Adipose tissue (tissue), 3 donors: ENCODE data around the gene FOXE1. TPM values are rescaled to one million over a fixed set of nuclear protein-coding genes. Genes with fewer than 3 reads are reported as not detected.

ENCODE experiments used
- H3K27ac ChIP-seq: one replicate; pipeline ENCODE4 v1.5.1; 2013; ENCODE audit warnings: low read depth, low read length
- WGBS, 3 donors: extraction: QIAGEN DNeasy Blood & Tissue Kit; methylation state at CpG; one replicate each; pipeline ENCODE4 v1.1.7; 2013; 5-methylcytosine and 5-hydroxymethylcytosine counted together
- polyA plus RNA-seq, 3 donors: library from polyadenylated mRNA; stranded (reverse); fragments of 200-250 nt; gene quantifications; one replicate each; pipeline ENCODE4 v1.2.3, GENCODE V29; 2013
- donor health status: healthy with polysubstance abuse.
- donor health status: Bipolar disorder and iron deficiency.
- donor health status: healthy.

Gene FOXE1
- polyA plus RNA-seq, 3 donors: 0.02 to 0.03 TPM; not detected in 1

DNA sequence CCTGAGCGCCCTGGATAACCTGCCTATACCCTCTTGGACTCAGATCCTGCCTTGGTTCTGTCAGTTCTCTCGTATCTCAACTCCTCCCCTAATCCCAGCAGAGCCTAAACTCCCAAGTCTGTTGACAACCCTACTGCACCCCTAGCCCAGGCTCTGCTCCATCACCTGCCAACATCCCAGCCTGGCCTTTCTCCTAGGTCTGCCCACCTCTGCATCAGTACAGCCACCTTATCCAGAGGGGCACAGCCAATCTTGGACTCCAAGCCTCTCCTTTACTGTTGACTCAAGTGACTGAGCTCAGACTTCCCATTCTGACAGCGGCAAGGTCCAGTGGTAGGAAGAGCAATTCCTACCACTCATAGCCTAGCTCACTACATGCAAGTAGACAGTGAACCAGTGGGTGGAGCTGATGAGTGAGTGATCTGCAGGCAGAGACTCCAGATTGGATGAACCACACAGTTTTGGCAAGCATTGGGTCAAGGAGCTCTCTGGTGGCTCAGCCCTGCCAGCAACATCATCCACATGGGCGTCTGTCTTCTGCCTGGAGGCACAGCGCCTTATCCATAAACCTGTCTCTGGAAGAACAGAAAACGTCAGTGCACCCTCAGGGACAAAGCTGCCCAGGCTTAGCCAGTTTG lies 42.8 kb downstream of the FOXE1 start:
- WGBS, 3 donors: 78 to 84% (median 78%) methylated on average over 6 of the region's 6 CpGs
- no peak overlapping the region for H3K27ac ChIP-seq

GRCh38 chr9:97900103-97900737 lies 47.2 kb downstream of the FOXE1 start:
- no peak overlapping the region for H3K27ac ChIP-seq
- WGBS, 3 donors: 78 to 79% (median 78%) methylated on average over 9 of the region's 9 CpGs

- H3K27ac ChIP-seq: no peak overlapping the region
- WGBS, 3 donors: 41 to 49% (median 43%) methylated on average over 5 of the region's 5 CpGs
Measured at GRCh38 chr9:97900738-97901565, 47.9 kb downstream of the FOXE1 start.

DNA sequence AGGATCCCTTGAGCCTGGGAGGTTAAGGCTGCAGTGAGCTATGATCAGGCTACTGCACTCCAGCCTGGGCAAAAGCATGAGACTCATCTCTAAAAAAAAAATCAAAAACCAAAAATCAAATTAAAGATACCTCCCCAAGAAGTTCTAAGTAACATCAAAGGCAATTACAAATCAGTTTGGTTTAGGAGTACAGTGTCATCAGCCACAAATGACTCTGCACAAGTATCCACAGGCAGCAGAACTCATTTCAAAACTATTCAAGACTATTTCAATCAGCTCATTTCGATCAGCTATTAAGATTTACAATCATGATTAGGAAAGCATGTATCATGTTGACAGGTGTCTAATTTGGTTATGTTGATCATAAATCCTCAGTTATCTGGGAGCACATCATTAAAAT lies 50.2 kb downstream of the FOXE1 start:
- 70 to 81% (median 74%) methylated on average over 1 of the region's 1 CpG for WGBS, 3 donors
- no peak overlapping the region for H3K27ac ChIP-seq

DNA sequence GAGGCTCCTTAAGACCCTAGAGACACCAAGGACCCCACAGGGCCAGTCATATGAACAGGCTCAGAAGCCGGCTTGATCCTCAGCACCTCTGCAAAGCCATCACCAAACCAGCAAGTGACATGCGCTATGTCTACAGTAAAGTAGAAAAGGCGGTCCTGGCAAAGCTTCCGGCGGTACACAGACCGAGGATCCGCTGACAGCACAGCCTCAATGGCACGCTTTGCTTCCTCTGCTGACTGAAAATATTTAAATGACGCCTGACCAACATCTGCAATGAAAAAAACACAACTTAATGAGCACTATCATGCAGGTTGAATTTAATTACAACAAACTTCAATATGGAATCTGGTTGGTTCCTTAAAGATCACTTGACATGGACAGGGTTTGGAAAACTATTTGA lies 51.7 kb downstream of the FOXE1 start:
- WGBS, 3 donors: 90 to 95% (median 94%) methylated on average over 9 of the region's 9 CpGs
- no peak overlapping the region for H3K27ac ChIP-seq

- H3K27ac ChIP-seq: no peak overlapping the region
- 48 to 90% (median 53%) methylated on average over 2 of the region's 2 CpGs for WGBS, 3 donors
Measured at GRCh38 chr9:97905228-97905627, 52.2 kb downstream of the FOXE1 start.

Other genes starting within 250 kb of the FOXE1 start
- gene TSTD2, start 219.9 kb upstream of the FOXE1 start, polyA plus RNA-seq: 10 to 100 TPM in 1 of 3 donors, 1 to 10 TPM in 2; 6.5 to 10.3 (median 9.8) TPM
- 1 to 10 TPM; 7.6 to 8.4 (median 7.9) TPM for gene NCBP1, start 219.4 kb upstream of the FOXE1 start, polyA plus RNA-seq
- gene XPA, start 155.9 kb upstream of the FOXE1 start, polyA plus RNA-seq: 10 to 100 TPM in 2 of 3 donors, 1 to 10 TPM in 1; 7.3 to 26.3 (median 13.0) TPM
- 10 to 100 TPM in 1 of 3 donors, 1 to 10 TPM in 2; 5.8 to 11.5 (median 6.9) TPM for gene TRMO, start 69.3 kb downstream of the FOXE1 start, polyA plus RNA-seq
- under 1 TPM in 2 of 3 donors, not detected in 1; 0.03 to 0.04 TPM for gene HEMGN, start 84.9 kb downstream of the FOXE1 start, polyA plus RNA-seq
- gene ANP32B, start 130.1 kb downstream of the FOXE1 start, polyA plus RNA-seq: 100 to 1,000 TPM in 2 of 3 donors, 10 to 100 TPM in 1; 92.1 to 253 (median 129) TPM
- 10 to 100 TPM; 44.3 to 48.5 (median 45.6) TPM for gene NANS, start 203.5 kb downstream of the FOXE1 start, polyA plus RNA-seq